ENCODE measurements around the gene CDC42SE1. TPM values are rescaled to one million over a fixed set of nuclear protein-coding genes. Genes with fewer than 3 reads are reported as not detected.
A peak's percentile ranks its signal among the peaks of the same experiment; 100 is the strongest.

The CDC42SE1 gene
- polyA plus RNA-seq, 1 experiment: 70.3 TPM

DNA sequence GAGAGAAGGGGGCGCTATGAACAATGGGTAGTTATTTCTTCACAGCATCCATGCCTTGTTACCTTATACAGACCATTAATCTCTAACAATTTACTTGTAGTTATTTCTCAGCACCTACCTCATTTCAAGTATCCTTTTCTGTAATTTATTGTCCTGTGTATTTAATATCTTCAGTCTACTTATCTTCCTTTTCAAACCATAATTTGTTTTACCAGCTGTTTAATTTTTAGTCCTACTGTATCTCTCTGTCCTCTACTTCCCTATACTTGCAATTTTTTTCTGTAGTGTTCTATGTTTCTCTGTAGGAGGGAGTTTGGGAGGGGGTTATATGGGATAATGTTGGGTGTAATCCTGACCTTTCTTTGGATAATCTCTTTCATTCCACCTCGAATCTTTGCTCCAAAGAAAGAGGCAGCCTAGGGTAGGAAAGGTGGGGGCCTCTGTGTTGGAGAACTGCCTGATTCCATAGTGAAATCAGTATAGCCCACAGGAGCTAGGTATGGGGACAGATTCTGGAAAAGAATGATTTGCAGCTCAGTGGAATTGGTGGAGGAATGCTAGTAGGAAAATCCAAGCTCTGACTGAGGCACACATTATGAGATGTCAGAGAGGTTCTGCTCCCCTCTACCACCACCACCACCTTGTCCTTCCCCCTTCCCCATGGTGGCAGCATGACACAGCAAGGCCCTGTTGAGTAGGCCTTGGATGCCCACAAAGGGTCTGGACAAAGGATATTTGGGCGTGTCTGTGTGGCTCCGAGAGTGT, 1.4 kb upstream of the CDC42SE1 start:
- H3K4me3 ChIP-seq (ENCODE audit: low read depth, low read length): peak overlapping the region; percentile 84
- no peak for DNase-seq (ENCODE audit: low read depth, low spot score)
- POLR2A ChIA-PET: interaction anchor here (0.6 to 1.2 kb wide), 2 partner anchors 11 to 16 kb away, joined by 3 to 6 read pairs; no protein-coding TSS in a partner anchor
- H3K27me3 ChIP-seq (ENCODE audit: control insufficient read depth, insufficient read depth, low read length): no peaks in the 10 kb centered on the region
- CTCF ChIA-PET: interaction anchor here (1.1 to 1.9 kb wide), 3 partner anchors 10 to 55 kb away, joined by 5 to 11 read pairs (median 7); partner anchors contain the start of gene GABPB2
- TF ChIP-seq, protein P1, sequence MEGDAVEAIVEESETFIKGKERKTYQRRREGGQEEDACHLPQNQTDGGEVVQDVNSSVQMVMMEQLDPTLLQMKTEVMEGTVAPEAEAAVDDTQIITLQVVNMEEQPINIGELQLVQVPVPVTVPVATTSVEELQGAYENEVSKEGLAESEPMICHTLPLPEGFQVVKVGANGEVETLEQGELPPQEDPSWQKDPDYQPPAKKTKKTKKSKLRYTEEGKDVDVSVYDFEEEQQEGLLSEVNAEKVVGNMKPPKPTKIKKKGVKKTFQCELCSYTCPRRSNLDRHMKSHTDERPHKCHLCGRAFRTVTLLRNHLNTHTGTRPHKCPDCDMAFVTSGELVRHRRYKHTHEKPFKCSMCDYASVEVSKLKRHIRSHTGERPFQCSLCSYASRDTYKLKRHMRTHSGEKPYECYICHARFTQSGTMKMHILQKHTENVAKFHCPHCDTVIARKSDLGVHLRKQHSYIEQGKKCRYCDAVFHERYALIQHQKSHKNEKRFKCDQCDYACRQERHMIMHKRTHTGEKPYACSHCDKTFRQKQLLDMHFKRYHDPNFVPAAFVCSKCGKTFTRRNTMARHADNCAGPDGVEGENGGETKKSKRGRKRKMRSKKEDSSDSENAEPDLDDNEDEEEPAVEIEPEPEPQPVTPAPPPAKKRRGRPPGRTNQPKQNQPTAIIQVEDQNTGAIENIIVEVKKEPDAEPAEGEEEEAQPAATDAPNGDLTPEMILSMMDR (IDR thresholded peaks at IDR 0.05; ENCODE audit: low read depth, low read length): no peak
- no peaks in the 10 kb centered on the region; the same call in 1 of the 2 replicates for H3K9me3 ChIP-seq (ENCODE audit: control insufficient read depth, insufficient read depth, low read length)
- peak overlapping the region; percentile 82 for H3K27ac ChIP-seq (ENCODE audit: low read depth, low read length)

DNA sequence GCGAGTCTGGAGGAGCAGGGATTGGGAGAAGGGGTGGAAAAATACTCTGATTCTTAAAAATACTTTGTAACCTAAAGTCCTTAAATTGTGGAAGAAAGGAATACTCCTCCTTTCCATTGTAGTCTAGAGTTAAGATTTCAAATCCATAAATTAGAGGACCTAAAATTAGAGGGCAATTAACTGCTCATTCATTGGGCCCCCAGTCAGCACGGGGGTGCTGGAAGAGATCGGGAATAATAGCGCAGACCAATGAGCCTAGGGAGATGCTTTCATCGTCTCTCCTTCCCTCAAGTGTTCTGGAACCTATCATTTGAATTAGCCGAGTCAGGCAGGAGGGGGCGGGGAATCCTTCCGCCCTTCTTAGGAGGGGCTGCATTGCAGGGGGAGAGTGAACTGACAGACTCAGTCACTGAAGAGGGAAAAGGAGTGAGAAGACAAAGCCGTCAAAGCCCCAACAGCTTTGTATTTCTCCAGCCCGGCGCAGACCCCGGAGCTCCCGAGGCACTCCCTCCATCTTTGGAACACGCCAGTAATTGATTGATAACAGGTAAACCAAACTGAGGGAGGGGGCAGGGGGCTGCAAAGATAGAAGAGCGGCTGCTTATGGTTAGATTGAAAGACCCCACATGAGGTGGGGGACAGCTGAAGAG, 710 bp upstream of the CDC42SE1 start, which contains the start of gene MLLT11:
Gene MLLT11, plus strand, starts transcription at position 391 of the 650 bp plus-strand sequence. CDS start 6,828 bp downstream, outside the sequence.
- TF ChIP-seq, protein P1 (IDR thresholded peaks at IDR 0.05; ENCODE audit: low read depth, low read length): no peak
- CTCF ChIA-PET: interaction anchor here (0.5 to 1.5 kb wide), 6 partner anchors 10 to 385 kb away, joined by 3 to 5 read pairs (median 3); partner anchors contain the start of gene C1orf56
- no peaks in the 10 kb centered on the region for H3K27me3 ChIP-seq (ENCODE audit: control insufficient read depth, insufficient read depth, low read length)
- no peak for DNase-seq (ENCODE audit: low read depth, low spot score)
- POLR2A ChIA-PET: interaction anchor here (0.6 to 3.5 kb wide), 3 partner anchors 11 to 15 kb away, joined by 3 to 24 read pairs (median 6); partner anchors contain the start of gene C1orf56
- H3K27ac ChIP-seq (ENCODE audit: low read depth, low read length): peak within 1 kb of the TSS; percentile 92
- no peaks in the 10 kb centered on the region; the same call in 1 of the 2 replicates for H3K9me3 ChIP-seq (ENCODE audit: control insufficient read depth, insufficient read depth, low read length)
- peak within 1 kb of the TSS; percentile 84 for H3K4me3 ChIP-seq (ENCODE audit: low read depth, low read length)

DNA sequence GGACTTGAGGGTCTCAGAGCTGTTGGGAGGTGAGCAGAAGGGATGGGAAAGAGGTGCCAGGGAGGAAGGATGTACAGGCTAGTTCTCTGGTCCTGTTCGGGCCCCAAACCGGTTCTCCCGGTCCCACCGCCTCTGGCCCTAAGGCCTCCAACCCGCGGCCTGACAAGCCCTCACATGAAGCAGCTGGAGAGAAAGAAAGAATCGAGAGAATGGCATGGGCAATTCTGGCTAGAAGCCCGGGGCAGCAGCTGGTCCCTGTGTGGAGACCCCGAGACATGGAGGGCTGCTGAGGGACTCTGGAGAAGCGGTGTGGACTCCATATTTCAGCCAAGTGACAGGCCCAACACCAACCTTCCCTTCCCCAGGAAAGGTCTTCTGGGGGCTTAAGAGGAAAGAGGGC, 730 bp downstream of the CDC42SE1 start:
- ChIA-PET CTCF (interaction anchor here (0.6 to 1.5 kb wide), 5 partner anchors 9 to 102 kb away, joined by 3 to 7 read pairs (median 4); partner anchors contain the start of genes C1orf56 and GABPB2), POLR2A (interaction anchor here (0.6 to 3.5 kb wide), 3 partner anchors 10 to 253 kb away, joined by 3 to 24 read pairs (median 7); partner anchors contain the start of gene C1orf56)
- no peaks in the 10 kb centered on the region; the same call in 1 of the 2 replicates for H3K9me3 ChIP-seq (ENCODE audit: control insufficient read depth, insufficient read depth, low read length)
- TF ChIP-seq, protein P1 (IDR thresholded peaks at IDR 0.05; ENCODE audit: low read depth, low read length): no peak
- peak overlapping the region; percentile 92 for H3K27ac ChIP-seq (ENCODE audit: low read depth, low read length)
- DNase-seq (ENCODE audit: low read depth, low spot score): no peak
- no peaks in the 10 kb centered on the region for H3K27me3 ChIP-seq (ENCODE audit: control insufficient read depth, insufficient read depth, low read length)
- peak overlapping the region; percentile 84 for H3K4me3 ChIP-seq (ENCODE audit: low read depth, low read length)

DNA sequence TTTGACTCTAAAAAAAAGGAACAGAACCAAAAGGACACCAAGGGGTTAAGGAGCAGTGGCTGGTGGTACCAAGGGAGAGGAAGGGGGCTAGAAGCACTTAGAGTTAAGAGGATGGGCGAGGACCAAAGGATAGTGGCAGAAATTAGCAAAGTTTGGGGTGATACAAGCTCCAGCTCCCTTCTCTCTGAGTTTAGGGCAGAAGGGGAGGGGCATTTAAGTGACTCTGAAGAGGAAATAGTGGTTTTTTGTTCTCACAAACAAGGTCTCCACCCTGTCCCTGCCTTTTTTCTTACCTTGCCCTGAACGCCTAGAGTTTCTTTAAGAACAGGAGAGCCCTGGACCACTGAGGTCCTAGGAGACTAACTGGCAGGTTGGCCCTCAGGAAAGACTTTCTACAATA, 3.3 kb downstream of the CDC42SE1 start:
- Histone ChIP-seq H3K4me3 (ENCODE audit: low read depth, low read length) (no peak overlapping the region), H3K9me3 (ENCODE audit: control insufficient read depth, insufficient read depth, low read length) (no peaks in the 10 kb centered on the region; the same call in 1 of the 2 replicates), H3K27me3 (ENCODE audit: control insufficient read depth, insufficient read depth, low read length) (no peaks in the 10 kb centered on the region), H3K27ac (ENCODE audit: low read depth, low read length) (no peak overlapping the region)
- CTCF ChIA-PET: interaction anchor here (1.2 to 1.5 kb wide), 2 partner anchors 8 to 15 kb away, joined by 6 read pairs; partner anchors contain the start of genes C1orf56 and GABPB2
- POLR2A ChIA-PET: interaction anchor here (3.5 kb wide), 1 partner anchor 8 kb away, joined by 24 read pairs; the partner anchor contains the start of gene C1orf56
- DNase-seq (ENCODE audit: low read depth, low spot score): no peak
- TF ChIP-seq, protein P1 (IDR thresholded peaks at IDR 0.05; ENCODE audit: low read depth, low read length): no peak
